ENCODE measurements around the gene NCKAP5. TPM values are rescaled to one million over a fixed set of nuclear protein-coding genes. Genes with fewer than 3 reads are reported as not detected.

The NCKAP5 gene
- total and polyA plus RNA-seq, 2 of the 8 experiments (the other 6 are each of a cell fraction or from before 2014, with no cell fraction given), result 0.27 to 0.86 TPM

- TF ChIP-seq FOSL1 (IDR thresholded peaks at IDR 0.05; ENCODE audit: insufficient read depth, low read depth, low read length) (no peak), RAD21 (IDR thresholded peaks at IDR 0.05 in 1 of 2, conservative IDR thresholded peaks at IDR 0.05 in 1 of 2; ENCODE audit: low read depth in 2 of 2, low read length in 2 of 2) (no peak)
Observed at GRCh38 chr2:133433455-133434451, 134.5 kb downstream of the NCKAP5 start (continued).
